Natural killer cell (primary cell): ENCODE measurements around the gene SKA2. TPM values are rescaled to one million over a fixed set of nuclear protein-coding genes. Genes with fewer than 3 reads are reported as not detected.
"Not testable (repeated sequence)": the region's sequence is repeated elsewhere in the genome, so short reads cannot be mapped to it uniquely, and the experiment has no call there.

Experiments
- ATAC-seq, 3 donors: fragments of 150-1000 bp in 2 of 3; fragments of 200-7000 bp in 1 of 3; cut with Tn5 transposase; 1 replicate in 1 of 3; 2 replicates in 2 of 3; pipeline ENCODE4 v1.10.0; 2021; ENCODE audit warnings: mild to moderate bottlenecking in 2 of 3, moderate library complexity in 2 of 3
- DNase-seq, 2 donors: peaks; one replicate each; pipeline versions ENCODE4 v3.0.0 to v3.0.0-alpha.2; 2013 to 2021; ENCODE audit warnings: mixed read lengths in 1 of 2
- H3K27ac ChIP-seq: one replicate; pipeline ENCODE4 v1.5.1; 2013; ENCODE audit warnings: mild to moderate bottlenecking, low read length
- H3K27me3 ChIP-seq: one replicate; pipeline ENCODE4 v1.6.1; 2013; ENCODE audit warnings: low read length; ENCODE audit not compliant: control insufficient read depth, insufficient read depth
- H3K36me3 ChIP-seq: one replicate; pipeline ENCODE4 v1.6.1; 2013; ENCODE audit warnings: low read length; ENCODE audit not compliant: control insufficient read depth, insufficient read depth
- H3K4me1 ChIP-seq: one replicate; pipeline ENCODE4 v1.6.1; 2013; ENCODE audit warnings: low read length; ENCODE audit not compliant: control insufficient read depth, insufficient read depth
- H3K4me3 ChIP-seq: one replicate; pipeline ENCODE4 v1.5.1; 2013; ENCODE audit warnings: low read length
- H3K9me3 ChIP-seq: one replicate; pipeline ENCODE4 v1.6.1; 2013; ENCODE audit warnings: low read length; ENCODE audit not compliant: control insufficient read depth, insufficient read depth
- H3K27ac Mint-ChIP-seq, 2 donors: one replicate each; pipeline ENCODE4 v1.8.0; 2022; ENCODE audit warnings: mild to moderate bottlenecking in 2 of 2, mixed read lengths in 2 of 2, moderate library complexity in 1 of 2
- H3K27me3 Mint-ChIP-seq, 2 donors: one replicate each; pipeline ENCODE4 v1.8.0; 2022; ENCODE audit warnings: low read depth in 2 of 2, mixed read lengths in 2 of 2
- H3K36me3 Mint-ChIP-seq: one replicate; pipeline ENCODE4 v1.8.0; 2022; ENCODE audit warnings: mixed read lengths
- H3K4me1 Mint-ChIP-seq, 2 donors: one replicate each; pipeline ENCODE4 v1.8.0; 2022; ENCODE audit warnings: mixed read lengths in 2 of 2
- H3K4me3 Mint-ChIP-seq: one replicate; pipeline ENCODE4 v1.8.0; 2022; ENCODE audit warnings: mild to moderate bottlenecking, moderate library complexity, mixed read lengths
- H3K9me3 Mint-ChIP-seq, 2 donors: one replicate each; pipeline ENCODE4 v1.8.0; 2022; ENCODE audit warnings: mixed read lengths in 2 of 2
- CTCF ChIP-seq: fragments of 200-600 bp; IDR thresholded peaks from one replicate; pipeline ENCODE4 v1.8.0; 2022; ENCODE audit warnings: antibody characterized with exemption
- WGBS: methylation state at CpG from one replicate; pipeline ENCODE4 v1.1.7; 2013; ENCODE audit warnings: missing lambda C conversion rate; ENCODE audit not compliant: insufficient coverage; 5-methylcytosine and 5-hydroxymethylcytosine counted together
- intact Hi-C: fragments of 100-400 bp; cut with micrococcal nuclease; formaldehyde crosslinking; loops from one replicate; pipeline ENCODE4 v1.14.2; 2022
- total RNA-seq, 4 donors: library from RNA; stranded (reverse); fragments of 120-200 nt in 1 of 4; gene quantifications; one replicate each; pipeline versions ENCODE4 v1.2.3 to v1.2.4, GENCODE V29; 2013 to 2022

The SKA2 gene
- total RNA-seq, 3 donors from 2014 or later (not counting 1 experiment from before 2014, with no cell fraction given): 13.4 to 26.5 (median 17.8) TPM

- H3K4me1 ChIP-seq: no peaks in the 10 kb centered on the region
- no peaks in the 10 kb centered on the region for H3K27me3 ChIP-seq
- H3K36me3 ChIP-seq: peaks cover 13% of the 10 kb centered on the region
- Mint-ChIP-seq H3K9me3 (no peaks in the 10 kb centered on the region), H3K27me3 (no peaks in the 10 kb centered on the region), H3K4me3 (no peak overlapping the region), H3K36me3 (no peaks in the 10 kb centered on the region), H3K4me1 (peaks cover 0 to 16% of the 10 kb centered on the region in 2 donors), H3K27ac (no peak overlapping the region)
- WGBS: 95% methylated on average over 4 of the region's 4 CpGs
- intact Hi-C loops: no loop called here
- TF ChIP-seq CTCF: no peak
- DNase-seq (no peak), ATAC-seq (no peak)
- no peaks in the 10 kb centered on the region for H3K9me3 ChIP-seq
- no peak overlapping the region for H3K27ac ChIP-seq
- H3K4me3 ChIP-seq: no peak overlapping the region
Measured at GRCh38 chr17:59093145-59093701, 61.8 kb downstream of the SKA2 start.

- H3K4me3 ChIP-seq, H3K4me3 Mint-ChIP-seq, H3K9me3 ChIP-seq, H3K4me1 Mint-ChIP-seq, H3K27me3 ChIP-seq, H3K4me1 ChIP-seq, H3K27ac Mint-ChIP-seq, H3K36me3 Mint-ChIP-seq, DNase-seq, intact Hi-C loops, H3K27me3 Mint-ChIP-seq, H3K27ac ChIP-seq, H3K9me3 Mint-ChIP-seq, ATAC-seq: not testable (repeated sequence)
- WGBS: 97% methylated on average over 10 of the region's 12 CpGs
- H3K36me3 ChIP-seq: peaks cover 26% of the 10 kb centered on the region
Measured at GRCh38 chr17:59090593-59090992, 64.4 kb downstream of the SKA2 start.

- no peaks in the 10 kb centered on the region for H3K9me3 Mint-ChIP-seq
- peaks cover 5% of the 10 kb centered on the region in 2 donors for H3K4me1 Mint-ChIP-seq
- H3K4me3 Mint-ChIP-seq: no peak overlapping the region
- Histone ChIP-seq H3K4me1 (no peaks in the 10 kb centered on the region), H3K27ac (no peak overlapping the region), H3K36me3 (peaks cover 39% of the 10 kb centered on the region), H3K4me3 (no peak overlapping the region), H3K27me3 (no peaks in the 10 kb centered on the region), H3K9me3 (no peaks in the 10 kb centered on the region)
- H3K36me3 Mint-ChIP-seq: peaks cover 9% of the 10 kb centered on the region
- 100% methylated on average over 1 of the region's 4 CpGs for WGBS
- no peak for TF ChIP-seq CTCF
- DNase-seq (no peak), ATAC-seq (no peak)
- peak overlapping the region in 1 of 2 donors; percentile 44 for H3K27ac Mint-ChIP-seq
- no peaks in the 10 kb centered on the region for H3K27me3 Mint-ChIP-seq
- intact Hi-C loops: no loop called here
Measured at GRCh38 chr17:59084154-59084553, 70.8 kb downstream of the SKA2 start.

- Histone ChIP-seq H3K36me3 (peaks cover 34% of the 10 kb centered on the region), H3K4me3 (no peak overlapping the region), H3K4me1 (no peaks in the 10 kb centered on the region), H3K27me3 (no peaks in the 10 kb centered on the region), H3K27ac (no peak overlapping the region), H3K9me3 (no peaks in the 10 kb centered on the region)
- no peak for DNase-seq
- intact Hi-C loops: no loop called here
- no peaks in the 10 kb centered on the region for H3K4me1 Mint-ChIP-seq
- TF ChIP-seq CTCF: no peak
- no peaks in the 10 kb centered on the region for H3K9me3 Mint-ChIP-seq
- no peak overlapping the region for H3K4me3 Mint-ChIP-seq
- no peaks in the 10 kb centered on the region for H3K27me3 Mint-ChIP-seq
- H3K36me3 Mint-ChIP-seq: peaks cover 17% of the 10 kb centered on the region
- no peak for ATAC-seq
- no peak overlapping the region for H3K27ac Mint-ChIP-seq
Measured at GRCh38 chr17:59074494-59074893, 80.5 kb downstream of the SKA2 start.
